T-helper 1 cell treated with Interleukin-12 subunit alpha and Interleukin-12 subunit beta and Interleukin-4 antibody, amounts not matched to agents 30 ng/mL and 1 ng/mL, for 36 hours (primary cell): Measurements from ENCODE around the gene ANAPC4. TPM values are rescaled to one million over a fixed set of nuclear protein-coding genes. Genes with fewer than 3 reads are reported as not detected.

Experiments
- total RNA-seq: library from RNA; stranded (reverse); gene quantifications from 2 replicates; pipeline ENCODE4 v1.2.3, GENCODE V29; 2022

The ANAPC4 gene
- total RNA-seq, 1 donor from 2014 or later: 45.7 TPM

Other genes starting within 250 kb of the ANAPC4 start
- gene SEPSECS, start 216.8 kb upstream of the ANAPC4 start, total RNA-seq: 15.9 and 16.8 TPM in 2 replicates
- gene PI4K2B, start 143.2 kb upstream of the ANAPC4 start, total RNA-seq: 27.2 and 29.7 TPM in 2 replicates
- 11.7 and 13.8 TPM in 2 replicates for gene ZCCHC4, start 64.5 kb upstream of the ANAPC4 start, total RNA-seq